ENCODE measurements around the gene GOLPH3L. TPM values are rescaled to one million over a fixed set of nuclear protein-coding genes. Genes with fewer than 3 reads are reported as not detected.
"Not testable (repeated sequence)": the region's sequence is repeated elsewhere in the genome, so short reads cannot be mapped to it uniquely, and the experiment has no call there.

GOLPH3L gene
- total RNA-seq, 1 donor from 2014 or later = 24.4 TPM

DNA sequence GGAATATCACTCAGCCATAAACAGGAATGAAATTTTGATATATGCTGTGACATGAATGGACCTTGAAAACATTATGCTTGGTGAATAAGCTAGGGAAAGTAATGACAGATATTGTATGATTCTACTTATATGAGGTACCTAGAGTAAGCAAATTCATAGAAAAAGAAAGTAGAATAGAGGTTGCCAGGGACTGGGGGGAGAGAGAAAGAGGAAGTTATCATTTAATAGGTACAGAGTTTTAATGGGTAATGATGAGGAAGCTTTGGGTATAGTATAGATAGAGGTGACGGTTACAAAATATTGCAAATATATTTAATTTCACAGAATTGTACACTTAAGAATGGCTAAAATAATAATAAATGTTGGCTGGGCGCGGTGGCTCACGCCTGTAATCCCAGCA, 36.4 kb downstream of the GOLPH3L start:
- intact Hi-C loops (cut with micrococcal nuclease) = no loop called here

DNA sequence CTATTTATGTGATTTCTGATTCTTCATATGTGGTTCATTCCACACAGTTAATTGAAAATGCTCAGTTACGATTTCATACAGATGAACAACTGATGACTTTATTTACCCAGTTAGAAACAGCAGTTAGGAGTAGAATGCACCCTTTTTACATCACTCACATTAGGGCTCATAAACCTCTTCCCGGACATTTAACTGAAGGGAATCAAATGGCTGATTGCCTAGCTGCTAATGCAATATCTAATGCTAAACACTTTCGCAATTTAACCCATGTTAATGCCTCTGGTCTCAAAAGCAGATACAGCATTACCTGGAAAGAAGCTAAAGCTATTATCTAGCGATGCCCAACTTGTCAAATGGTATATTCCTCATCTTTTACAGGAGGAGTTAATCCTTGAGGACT, 39.9 kb downstream of the GOLPH3L start:
- intact Hi-C loops (cut with micrococcal nuclease) = not testable (repeated sequence)

DNA sequence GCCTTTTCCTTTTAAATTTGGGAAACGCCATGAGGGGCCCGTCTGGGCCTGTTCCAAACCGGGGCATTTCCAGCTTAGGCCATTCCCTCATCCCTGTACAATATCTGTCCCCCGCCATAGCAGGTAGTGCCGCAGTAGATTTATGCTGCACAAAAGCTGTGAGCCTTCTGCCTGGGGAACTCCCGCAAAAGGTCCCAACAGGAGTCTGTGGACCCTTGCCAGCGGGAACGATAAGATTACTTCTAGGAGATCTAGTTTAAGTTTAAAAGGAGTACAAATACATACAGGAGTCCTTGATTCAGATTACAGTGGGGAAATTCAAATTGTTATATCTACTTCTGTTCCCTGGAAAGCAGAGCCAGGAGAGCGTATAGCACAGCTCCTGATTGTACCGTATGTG, 42.3 kb downstream of the GOLPH3L start:
- intact Hi-C loops (cut with micrococcal nuclease) = not testable (repeated sequence)

DNA sequence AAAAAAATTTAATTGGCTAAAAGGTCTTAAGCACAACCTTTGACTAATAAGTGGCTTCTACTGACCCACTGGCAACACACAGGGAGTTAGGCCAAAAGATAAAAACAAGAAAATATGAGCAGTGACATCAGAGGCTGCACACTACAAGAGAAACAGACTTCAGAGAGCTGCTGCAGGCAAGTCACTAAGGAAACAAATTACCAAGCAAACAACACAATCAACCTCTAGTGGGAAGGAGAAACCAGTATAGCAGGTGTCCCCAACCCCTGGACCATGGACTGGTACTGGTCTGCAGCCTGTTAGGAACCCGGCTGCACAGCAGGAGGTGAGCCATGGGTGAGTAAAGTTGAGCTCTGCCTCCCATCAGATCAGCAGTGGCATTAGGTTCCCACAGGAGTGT, 46.8 kb downstream of the GOLPH3L start:
- intact Hi-C loops (cut with micrococcal nuclease) = no loop called here

DNA sequence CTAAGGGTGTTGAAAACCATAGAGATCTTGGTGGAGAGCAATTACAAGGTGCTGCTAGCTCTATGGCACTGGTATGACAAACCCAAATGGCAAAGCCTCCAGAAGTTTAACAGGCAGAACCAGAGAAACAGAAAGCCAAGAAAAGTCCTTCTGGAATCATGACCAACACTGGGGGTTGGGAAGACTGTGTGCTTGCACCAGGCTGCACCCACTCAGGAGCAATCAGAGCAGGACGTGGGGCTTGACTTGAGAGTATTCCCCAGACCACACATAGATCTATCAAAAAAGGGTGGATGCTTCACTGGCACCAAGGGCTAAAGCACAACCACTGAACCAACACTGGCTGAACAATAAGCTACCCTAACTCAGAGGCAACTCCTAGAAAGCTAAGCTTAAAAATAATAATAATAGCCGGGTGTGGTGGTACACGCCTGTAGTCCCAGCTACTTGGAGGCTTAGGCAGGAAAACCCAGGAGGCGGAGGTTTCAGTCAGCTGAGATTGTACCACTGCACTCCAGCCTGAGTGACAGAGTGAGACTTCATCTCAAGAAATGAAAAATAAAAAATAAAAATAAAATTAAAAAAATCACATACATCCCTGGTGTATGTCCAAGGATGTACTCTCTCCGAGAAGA, 47.4 kb downstream of the GOLPH3L start:
- intact Hi-C loops (cut with micrococcal nuclease) = no loop called here

DNA sequence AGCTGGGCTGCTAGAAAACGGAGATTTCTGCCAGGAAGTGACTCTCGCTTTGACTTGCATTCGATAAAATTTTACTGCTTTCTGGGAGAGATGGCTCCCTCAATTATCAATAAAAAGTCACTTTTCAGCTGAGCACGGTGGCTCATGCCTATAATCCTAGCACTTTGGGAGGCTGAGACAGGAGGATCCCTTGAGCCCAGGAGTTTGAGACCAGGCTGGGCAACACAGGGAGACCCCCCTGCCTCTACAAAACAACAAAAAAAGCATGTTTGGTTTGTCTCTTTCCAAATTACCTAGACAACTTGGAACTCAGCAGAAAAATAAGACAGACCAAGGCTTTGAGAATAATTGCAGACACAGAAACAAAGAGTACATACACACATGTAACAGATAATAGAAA, 54.7 kb downstream of the GOLPH3L start:
- intact Hi-C loops (cut with micrococcal nuclease) = no loop called here

DNA sequence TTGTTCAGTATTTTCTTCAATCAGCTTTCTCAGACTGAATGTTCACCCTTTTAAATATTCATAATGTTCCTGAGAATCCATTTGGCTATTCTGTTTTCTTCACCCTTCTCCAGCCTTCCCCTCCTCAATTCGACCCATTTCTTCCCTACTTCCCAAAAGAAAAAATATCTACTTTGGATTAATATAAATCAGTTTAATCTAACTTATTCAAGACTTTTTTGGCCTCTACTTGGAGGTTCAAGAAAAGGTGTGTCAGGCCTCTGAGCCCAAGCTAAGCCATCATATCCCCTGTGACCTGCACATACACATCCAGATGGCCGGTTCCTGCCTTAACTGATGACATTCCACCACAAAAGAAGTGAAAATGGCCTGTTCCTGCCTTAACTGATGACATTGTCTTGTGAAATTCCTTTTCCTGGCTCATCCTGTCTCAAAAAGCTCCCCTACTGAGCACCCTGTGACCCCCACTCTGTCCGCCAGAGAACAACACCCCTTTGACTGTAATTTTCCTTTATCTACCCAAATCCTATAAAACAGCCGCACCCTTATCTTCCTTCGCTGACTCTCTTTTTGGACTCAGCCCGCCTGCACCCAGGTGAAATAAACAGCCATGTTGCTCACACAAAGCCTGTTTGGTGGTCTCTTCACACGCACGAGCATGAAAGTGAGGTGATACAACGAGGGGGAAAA, 55.7 kb downstream of the GOLPH3L start:
- intact Hi-C loops (cut with micrococcal nuclease) = not testable (repeated sequence)

DNA sequence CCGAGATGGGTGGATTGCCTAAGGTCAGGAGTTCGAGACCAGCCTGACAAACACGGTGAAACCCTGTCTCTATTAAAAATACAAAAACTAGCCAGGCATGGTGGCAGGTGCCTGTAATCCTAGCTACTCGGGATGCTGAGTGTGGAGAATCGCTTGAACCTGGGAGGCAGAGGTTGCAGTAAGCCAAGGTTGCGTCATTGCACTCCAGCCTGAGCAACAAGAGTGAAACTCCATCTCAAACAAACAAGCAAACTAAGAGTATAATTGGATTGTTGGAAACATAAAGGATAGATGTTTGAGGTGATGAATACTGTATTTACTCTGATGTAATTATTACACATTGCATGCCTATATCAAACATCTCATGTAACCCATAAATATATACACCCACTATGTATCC, 58.5 kb downstream of the GOLPH3L start:
- intact Hi-C loops (cut with micrococcal nuclease) = not testable (repeated sequence)

DNA sequence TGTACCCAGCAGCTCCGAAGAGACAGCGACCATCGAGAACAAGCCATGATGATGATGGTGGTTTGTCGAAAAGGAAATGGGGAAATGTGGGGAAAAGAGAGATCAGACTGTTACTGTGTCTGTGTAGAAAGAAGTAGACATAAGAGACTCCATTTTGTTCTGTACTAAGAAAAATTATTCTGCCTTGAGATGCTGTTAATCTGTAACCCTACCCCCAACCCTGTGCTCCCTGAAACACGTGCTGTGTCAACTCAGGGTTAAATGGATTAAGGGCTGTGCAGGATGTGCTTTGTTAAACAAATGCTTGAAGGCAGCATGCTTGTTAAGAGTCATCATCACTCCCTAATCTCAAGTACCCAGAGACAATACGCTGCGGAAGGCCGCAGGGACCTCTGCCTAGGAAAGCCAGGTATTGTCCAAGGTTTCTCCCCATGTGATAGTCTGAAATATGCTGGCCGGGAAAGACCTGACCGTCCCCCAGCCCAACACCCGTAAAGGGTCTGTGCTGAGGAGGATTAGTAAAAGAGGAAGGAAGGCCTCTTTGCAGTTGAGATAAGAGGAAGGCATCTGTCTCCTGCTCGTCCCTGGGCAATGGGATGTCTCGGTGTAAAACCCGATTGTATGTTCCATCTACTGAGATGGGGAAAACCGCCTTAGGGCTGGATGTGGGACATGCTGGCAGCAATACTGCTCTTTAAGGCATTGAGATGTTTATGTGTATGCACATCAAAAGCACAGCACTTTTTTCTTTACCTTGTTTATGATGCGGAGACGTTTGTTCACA, 61.9 kb downstream of the GOLPH3L start:
- intact Hi-C loops (cut with micrococcal nuclease) = not testable (repeated sequence)

DNA sequence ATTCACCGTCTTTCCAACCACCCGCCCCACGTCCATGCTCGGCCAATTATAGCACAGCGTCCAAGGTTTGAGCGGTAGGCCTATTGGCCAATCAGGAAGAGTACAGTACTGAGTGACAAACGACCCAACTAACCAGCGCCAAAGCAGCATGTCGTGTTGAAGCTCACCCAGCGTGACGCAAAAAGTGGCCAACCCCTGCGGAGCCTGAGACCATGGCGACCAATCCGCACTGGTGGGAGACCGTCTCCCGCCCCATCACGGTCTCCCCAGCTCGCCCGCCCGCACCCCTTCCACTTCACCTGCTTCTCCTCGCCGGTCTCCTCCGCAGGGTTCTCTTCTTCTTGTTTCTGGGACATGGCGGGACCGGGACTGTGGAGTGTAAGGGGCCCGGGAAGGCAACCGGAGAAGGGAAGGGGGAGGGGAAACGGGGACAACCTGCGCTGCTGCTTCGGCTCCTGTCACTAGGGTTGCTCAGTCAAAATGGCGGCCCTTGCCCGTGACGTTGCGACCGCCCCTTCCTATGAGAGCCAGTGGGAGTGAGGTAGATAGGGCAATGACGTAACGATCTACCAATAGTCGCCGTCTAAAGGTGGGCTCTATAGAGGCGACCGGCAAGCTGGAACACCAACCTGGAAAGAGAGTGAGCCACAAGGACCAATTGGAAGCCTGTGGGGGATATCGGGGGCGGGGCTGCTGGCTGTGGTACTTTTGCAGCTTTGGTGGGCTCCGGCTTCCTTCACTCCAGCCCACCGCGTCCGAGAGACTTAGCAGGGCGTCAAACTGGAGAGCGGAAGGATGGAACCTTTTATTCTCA, 67.6 kb downstream of the GOLPH3L start, which contains the start of gene ENSA:
TSS of gene ENSA (minus strand) at position 498 of the 814 bp plus-strand sequence. CDS start at position 356, 142 bp downstream.
- intact Hi-C loops (cut with micrococcal nuclease) = loop anchor here (1.0 to 10.0 kb wide), 12 partner anchors 8 to 441 kb away; partner anchors contain the start of genes ANP32E, CERS2, CTSS and GABPB2

DNA sequence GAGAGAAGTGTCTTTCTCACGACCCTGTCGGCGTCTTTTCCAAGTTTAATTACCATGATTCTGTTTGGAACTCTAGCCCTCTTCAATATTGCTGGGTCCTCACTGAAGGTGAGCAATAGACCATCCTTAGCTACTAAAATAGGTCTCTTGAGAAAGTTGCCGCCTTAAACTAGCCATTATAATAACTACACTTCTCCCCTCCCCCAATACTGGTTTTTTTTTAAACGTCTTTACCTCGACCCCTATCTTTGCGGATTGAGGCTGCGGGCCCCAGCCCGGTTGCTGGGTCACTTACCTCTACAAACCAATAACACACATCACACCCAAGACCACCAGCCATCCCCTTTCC, 68.2 kb downstream of the GOLPH3L start:
- intact Hi-C loops (cut with micrococcal nuclease) = loop anchor here (1.0 to 10.0 kb wide), 12 partner anchors 7 to 442 kb away; partner anchors contain the start of genes ANP32E, CERS2, CTSS and GABPB2

DNA sequence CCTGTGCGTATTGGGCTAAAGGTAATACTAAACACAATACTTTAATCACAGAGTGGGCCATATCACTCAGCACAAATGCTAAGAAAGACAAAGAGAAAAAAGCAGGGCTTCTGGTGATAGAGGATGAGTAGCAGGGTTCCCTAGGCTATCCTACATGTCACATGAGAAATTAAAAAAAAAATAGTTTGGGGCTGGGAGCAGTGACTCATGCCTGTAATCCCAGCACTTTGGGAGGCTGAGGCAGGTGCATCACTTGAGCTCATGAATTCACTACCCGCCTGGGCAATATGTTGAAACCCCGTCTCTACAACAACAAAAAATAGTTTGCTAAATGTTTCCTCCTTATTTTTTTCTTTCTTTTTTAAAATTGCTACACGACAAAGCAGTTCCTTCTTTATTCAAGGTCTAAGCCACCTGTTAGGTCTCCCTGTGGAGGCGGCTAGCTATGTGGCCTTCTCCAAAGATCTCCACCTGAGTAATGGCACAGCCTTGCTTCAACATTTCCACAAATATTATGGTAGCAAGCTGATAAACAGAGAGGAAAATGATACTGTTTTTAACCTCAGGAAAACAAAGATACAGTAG, 69.0 kb downstream of the GOLPH3L start:
- intact Hi-C loops (cut with micrococcal nuclease) = loop anchor here (5.0 to 10.0 kb wide), 5 partner anchors 137 to 393 kb away; partner anchors contain the start of genes ANP32E, CERS2, CTSS and RPRD2

DNA sequence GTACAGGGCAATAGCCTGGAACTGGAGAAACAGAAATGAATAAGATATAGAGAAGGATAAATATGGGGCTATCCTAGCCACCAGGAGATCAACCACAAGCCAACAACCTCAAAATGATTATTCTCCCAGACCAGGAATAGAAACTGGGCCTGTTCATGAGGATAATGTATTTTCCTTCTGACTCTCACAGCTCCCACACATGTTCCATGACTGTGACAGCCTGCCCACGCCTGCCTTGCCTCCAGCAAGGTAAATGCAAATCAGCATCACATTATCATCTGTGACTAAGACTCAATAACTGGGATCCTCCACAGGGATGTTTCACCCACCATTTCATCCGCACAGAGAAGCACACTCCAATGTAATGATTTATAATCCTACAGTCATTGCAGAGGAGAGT, 70.8 kb downstream of the GOLPH3L start:
- intact Hi-C loops (cut with micrococcal nuclease) = loop anchor here (5.0 to 10.0 kb wide), 5 partner anchors 139 to 391 kb away; partner anchors contain the start of genes ANP32E, CERS2, CTSS and RPRD2

DNA sequence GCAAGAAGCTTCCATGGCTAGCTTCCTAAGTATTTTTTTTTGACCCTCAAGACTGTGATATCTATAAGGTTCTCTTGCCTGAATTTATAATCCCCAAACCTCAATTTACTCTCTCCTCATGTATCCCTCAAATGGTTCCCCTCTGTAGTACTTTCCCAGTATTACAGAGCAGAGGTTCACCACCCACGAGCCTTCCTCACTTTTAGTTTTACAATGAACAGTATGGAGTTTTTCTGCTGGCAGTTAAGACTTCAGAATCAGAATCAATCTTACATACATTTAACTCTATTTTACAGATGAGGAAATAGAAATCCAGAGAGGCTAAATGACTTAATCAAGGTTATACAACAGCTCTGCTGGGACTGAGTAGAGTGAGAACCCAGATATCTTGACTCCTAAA, 72.4 kb downstream of the GOLPH3L start:
- intact Hi-C loops (cut with micrococcal nuclease) = loop anchor here (10.0 kb wide), 4 partner anchors 140 to 390 kb away; partner anchors contain the start of genes ANP32E, CERS2, CTSS and SETDB1

DNA sequence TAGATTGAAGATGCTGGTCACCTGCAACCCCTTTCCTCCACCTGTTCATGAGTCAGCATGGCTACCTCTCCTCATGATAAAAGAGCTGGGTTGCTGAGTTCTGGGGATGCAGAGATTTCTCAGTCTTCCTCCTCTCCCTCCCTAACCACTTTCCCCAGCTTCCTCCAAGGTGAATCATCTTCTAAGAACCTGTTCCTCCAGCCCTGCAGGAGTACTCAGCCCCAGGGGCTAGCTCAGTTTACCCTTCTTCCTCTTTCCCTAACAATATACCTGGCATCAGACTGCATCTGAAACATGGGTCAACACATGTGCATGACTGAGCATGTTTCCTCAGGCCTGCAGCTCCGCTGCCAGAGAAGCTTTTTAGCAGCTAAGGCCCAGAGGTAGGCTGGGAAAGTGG, 72.8 kb downstream of the GOLPH3L start:
- intact Hi-C loops (cut with micrococcal nuclease) = loop anchor here (10.0 kb wide), 4 partner anchors 141 to 389 kb away; partner anchors contain the start of genes ANP32E, CERS2, CTSS and SETDB1

DNA sequence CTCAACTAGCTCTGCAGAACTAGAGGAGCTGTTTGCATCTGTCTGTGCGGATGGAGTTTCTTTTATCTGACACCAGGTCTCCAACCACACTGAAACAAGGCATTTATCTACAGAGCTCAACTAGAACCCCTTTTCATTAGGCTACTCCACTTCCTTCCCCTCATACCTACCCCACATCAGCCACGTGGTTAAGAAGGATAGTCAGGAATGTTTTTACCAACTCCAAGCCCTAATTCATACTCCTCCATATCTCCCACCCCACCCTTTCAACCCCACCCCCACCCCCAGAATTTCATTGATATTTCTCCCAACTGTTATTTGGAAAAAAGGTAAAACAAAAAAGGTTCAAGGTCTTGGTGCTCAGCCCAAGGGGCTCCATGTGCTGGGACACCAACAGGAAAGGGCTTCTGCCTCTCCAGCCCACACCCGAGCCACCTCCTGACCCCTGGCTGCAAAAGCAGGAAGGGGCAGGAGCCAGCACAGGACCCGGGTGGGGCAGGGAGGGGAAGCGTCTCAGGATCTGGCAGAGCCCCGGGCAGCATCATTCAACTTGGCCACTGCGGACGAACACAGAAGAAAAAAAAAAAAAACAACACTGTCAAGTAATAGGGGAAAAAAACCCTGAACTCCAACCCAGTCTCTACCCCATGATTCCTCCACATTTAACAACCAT, 74.5 kb downstream of the GOLPH3L start:
- intact Hi-C loops (cut with micrococcal nuclease) = loop anchor here (10.0 kb wide), 4 partner anchors 142 to 388 kb away; partner anchors contain the start of genes ANP32E, CERS2, CTSS and SETDB1

DNA sequence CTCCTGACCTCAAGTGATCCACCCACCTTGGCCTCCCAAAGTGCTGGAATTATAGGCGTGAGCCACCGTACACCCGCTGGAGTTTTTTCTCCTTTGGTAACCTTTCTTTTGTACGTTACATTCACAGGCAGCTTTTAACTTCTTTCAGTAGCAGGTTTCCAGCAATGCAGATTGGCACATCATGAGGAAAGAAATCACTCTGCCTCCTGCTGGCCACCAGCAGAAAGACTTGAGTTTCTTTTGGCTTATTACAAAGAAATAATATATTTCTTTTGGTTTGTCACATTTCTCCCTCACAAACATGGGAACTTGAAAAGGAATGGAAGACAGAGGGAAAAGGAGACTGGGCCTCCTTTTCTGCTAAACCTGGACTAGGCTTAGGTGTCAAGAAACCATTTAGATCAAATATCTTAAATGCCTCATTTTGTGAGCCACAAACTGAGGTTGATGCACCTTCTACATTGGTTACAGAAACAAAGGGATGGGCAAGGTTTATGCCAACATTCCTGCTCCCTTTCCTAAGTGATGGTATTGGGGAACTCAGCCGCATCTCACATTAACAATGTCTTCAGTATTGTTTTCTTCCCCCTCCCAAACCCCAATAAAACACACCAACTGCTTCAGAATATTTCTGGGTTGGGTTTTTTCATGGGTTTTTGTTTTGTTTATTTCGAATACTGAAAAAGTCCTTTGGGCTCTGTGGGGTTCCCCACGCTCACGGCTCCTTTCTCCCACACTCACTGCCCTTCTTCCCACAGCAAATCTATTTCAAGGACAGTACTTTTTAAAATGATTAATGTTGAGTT, 75.3 kb downstream of the GOLPH3L start:
- intact Hi-C loops (cut with micrococcal nuclease) = loop anchor here (1.0 to 10.0 kb wide), 8 partner anchors 8 to 387 kb away; partner anchors contain the start of genes ANP32E, CERS2, CTSS and ENSA

DNA sequence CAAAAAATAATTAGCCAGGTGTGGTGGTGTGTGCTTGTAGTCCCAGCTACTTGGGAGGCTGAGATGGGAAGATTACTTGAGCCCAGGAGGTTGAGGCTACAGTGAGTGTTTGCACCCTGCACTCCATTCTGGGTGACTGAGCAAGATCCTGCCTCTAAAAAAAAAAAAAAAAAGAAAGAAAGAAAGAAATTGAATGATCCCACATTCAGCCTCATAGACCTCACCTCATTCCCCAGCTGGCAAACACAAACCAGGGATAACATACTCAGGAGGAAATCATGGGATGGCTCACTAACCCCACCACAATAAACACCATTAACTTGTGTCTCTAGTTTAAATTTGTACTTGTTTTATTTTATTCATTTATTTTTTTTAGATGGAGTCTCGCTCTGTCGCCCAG, 76.0 kb downstream of the GOLPH3L start:
- intact Hi-C loops (cut with micrococcal nuclease) = loop anchor here (1.0 to 10.0 kb wide), 8 partner anchors 8 to 386 kb away; partner anchors contain the start of genes ANP32E, CERS2, CTSS and ENSA
